ENCODE measurements around the gene SLC7A8. TPM values are rescaled to one million over a fixed set of nuclear protein-coding genes. Genes with fewer than 3 reads are reported as not detected.

Gene SLC7A8
- total and polyA plus RNA-seq, 2 of the 4 experiments (the other 2 are of a cell fraction): 0.31 TPM; not detected in 1

GRCh38 chr14:23121361-23121771, 62.1 kb downstream of the SLC7A8 start:
- no peak overlapping the region for H4K5ac ChIP-seq (ENCODE audit: low read depth, low read length)
- H3K36me3 ChIP-seq (ENCODE audit: control insufficient read depth, insufficient read depth, low read length): no peaks in the 10 kb centered on the region
- H3K4me2 ChIP-seq (ENCODE audit: low read depth, low read length): no peak overlapping the region
- no peak overlapping the region for H2BK120ac ChIP-seq (ENCODE audit: low read depth, low read length)
- H3K9me1 ChIP-seq (ENCODE audit: insufficient read depth, low read length): peaks cover 2% of the 10 kb centered on the region; the same call in 1 of the 2 replicates
- peak overlapping the region in 1 of 2 experiments; percentile 74; a peak in 3 of 4 replicates for H4K8ac ChIP-seq (ENCODE audit: low read depth in 2 of 2, low read length in 2 of 2)
- peak overlapping the region; percentile 87 for H2AFZ ChIP-seq (replicated peaks; ENCODE audit: low read length, poor library complexity)
- peak; percentile 48 for ATAC-seq (ENCODE audit: low read depth)
- no peak overlapping the region for H2BK15ac ChIP-seq (ENCODE audit: low read depth, low read length)
- H3K23ac ChIP-seq (ENCODE audit: low read depth, low read length): no peak overlapping the region
- H3K4me1 ChIP-seq (ENCODE audit: control insufficient read depth, insufficient read depth, low read length): 0 out of 2 replicates have a peak, but pooled peaks cover 3% of the 10 kb centered on the region
- H3K14ac ChIP-seq (replicated peaks; ENCODE audit: low read depth, low read length): no peak overlapping the region
- dilution Hi-C loops (cut with HindIII; ENCODE audit: low sequenced_read_pairs, unreplicated experiment) (no loop called here), intact Hi-C loops (cut with micrococcal nuclease) (loop anchor here (2.0 kb wide), 2 partner anchors 33 to 179 kb away; no protein-coding TSS in a partner anchor), in situ Hi-C loops (cut with MboI; ENCODE audit: low sequenced_read_pairs) (no loop called here)
- no peaks in the 10 kb centered on the region for H3K9me3 ChIP-seq (ENCODE audit: control insufficient read depth, insufficient read depth, low read length)
- H4K20me1 ChIP-seq (ENCODE audit: insufficient read depth, low read length): no peaks in the 10 kb centered on the region
- no peak overlapping the region for H3K4me3 ChIP-seq (ENCODE audit: insufficient read depth, low read depth, low read length)
- no peak overlapping the region for H3K9ac ChIP-seq (ENCODE audit: low read depth, low read length)
- H2BK5ac ChIP-seq (ENCODE audit: low read depth, low read length, poor library complexity, severe bottlenecking): no peak overlapping the region
- H3K79me1 ChIP-seq (ENCODE audit: low read depth in 1 of 2, low read length in 2 of 2): no peaks in the 10 kb centered on the region
- no peak overlapping the region for H3K27ac ChIP-seq (ENCODE audit: insufficient read depth, low read length)
- TF ChIP-seq POLR2A (IDR thresholded peaks at IDR 0.05; ENCODE audit: low read depth, low read length) (no peak), RCOR1 (IDR thresholded peaks at IDR 0.05; ENCODE audit: insufficient replicate concordance, low read length) (no peak), MAFK (IDR thresholded peaks at IDR 0.05; ENCODE audit: low read depth, low read length) (no peak), ELK1 (IDR thresholded peaks at IDR 0.05; ENCODE audit: borderline replicate concordance, low read depth, low read length) (no peak), MAZ (IDR thresholded peaks at IDR 0.05; ENCODE audit: borderline replicate concordance, low read depth, low read length) (no peak), CEBPB (IDR thresholded peaks at IDR 0.05; ENCODE audit: low read depth, low read length) (no peak), SMC3 (IDR thresholded peaks at IDR 0.05; ENCODE audit: low read depth, low read length) (no peak), RAD21 (IDR thresholded peaks at IDR 0.05; ENCODE audit: low read length) (no peak), RFX5 (IDR thresholded peaks at IDR 0.05; ENCODE audit: low read depth, low read length) (no peak), FOS (IDR thresholded peaks at IDR 0.05; ENCODE audit: low read depth, low read length) (no peak)
- TF ChIP-seq, protein P1, sequence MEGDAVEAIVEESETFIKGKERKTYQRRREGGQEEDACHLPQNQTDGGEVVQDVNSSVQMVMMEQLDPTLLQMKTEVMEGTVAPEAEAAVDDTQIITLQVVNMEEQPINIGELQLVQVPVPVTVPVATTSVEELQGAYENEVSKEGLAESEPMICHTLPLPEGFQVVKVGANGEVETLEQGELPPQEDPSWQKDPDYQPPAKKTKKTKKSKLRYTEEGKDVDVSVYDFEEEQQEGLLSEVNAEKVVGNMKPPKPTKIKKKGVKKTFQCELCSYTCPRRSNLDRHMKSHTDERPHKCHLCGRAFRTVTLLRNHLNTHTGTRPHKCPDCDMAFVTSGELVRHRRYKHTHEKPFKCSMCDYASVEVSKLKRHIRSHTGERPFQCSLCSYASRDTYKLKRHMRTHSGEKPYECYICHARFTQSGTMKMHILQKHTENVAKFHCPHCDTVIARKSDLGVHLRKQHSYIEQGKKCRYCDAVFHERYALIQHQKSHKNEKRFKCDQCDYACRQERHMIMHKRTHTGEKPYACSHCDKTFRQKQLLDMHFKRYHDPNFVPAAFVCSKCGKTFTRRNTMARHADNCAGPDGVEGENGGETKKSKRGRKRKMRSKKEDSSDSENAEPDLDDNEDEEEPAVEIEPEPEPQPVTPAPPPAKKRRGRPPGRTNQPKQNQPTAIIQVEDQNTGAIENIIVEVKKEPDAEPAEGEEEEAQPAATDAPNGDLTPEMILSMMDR (conservative IDR thresholded peaks at IDR 0.05; ENCODE audit: low read depth, low read length): no peak
- WGBS, 2 experiments (ENCODE audit: extremely low coverage in 2 of 2, insufficient read length in 1 of 2): 25% methylated on average over 4 of the region's 6 CpGs; no CpG with 5 or more reads in 1 of the 2 experiments
- no TSS peak for BruUV-seq (replicated peaks)
- H2AK9ac ChIP-seq (replicated peaks; ENCODE audit: low read depth, low read length, poor library complexity): no peak overlapping the region
- H4K91ac ChIP-seq (ENCODE audit: insufficient read depth, low read depth, low read length): no peak overlapping the region
- H3K56ac ChIP-seq (ENCODE audit: extremely low read depth, insufficient read depth, low read length): no peak overlapping the region
- H2BK20ac ChIP-seq (ENCODE audit: low read depth, low read length): no peak overlapping the region
- no peak overlapping the region for H3K18ac ChIP-seq (ENCODE audit: low read depth, low read length)
- DNase-seq: peak; percentile 57
- ChIA-PET POLR2A (ENCODE audit: unreplicated experiment) (no interaction called here), CTCF (interaction anchor here (0.6 to 2.7 kb wide), 11 partner anchors 9 to 179 kb away, joined by 3 to 76 read pairs (median 9); partner anchors contain the start of gene SLC7A8)
- H3K4ac ChIP-seq (ENCODE audit: low read depth, low read length): no peak overlapping the region
- H3K27me3 ChIP-seq (ENCODE audit: control insufficient read depth, insufficient read depth, low read length): no peaks in the 10 kb centered on the region; the same call in 1 of the 2 replicates
- H2AK5ac ChIP-seq (ENCODE audit: low read depth, low read length): peak overlapping the region; percentile 30; the same call in 1 of the 2 replicates

Data from IMR-90 (cell line).